IPS-NIHi7 (cell line): ENCODE measurements around the gene GPRIN3.

Experiments used
- DNase-seq: peaks from one replicate; pipeline ENCODE4 v3.0.0; 2012; ENCODE audit warnings: mixed read lengths; ENCODE audit errors: extremely low spot score

Gene GPRIN3

DNA sequence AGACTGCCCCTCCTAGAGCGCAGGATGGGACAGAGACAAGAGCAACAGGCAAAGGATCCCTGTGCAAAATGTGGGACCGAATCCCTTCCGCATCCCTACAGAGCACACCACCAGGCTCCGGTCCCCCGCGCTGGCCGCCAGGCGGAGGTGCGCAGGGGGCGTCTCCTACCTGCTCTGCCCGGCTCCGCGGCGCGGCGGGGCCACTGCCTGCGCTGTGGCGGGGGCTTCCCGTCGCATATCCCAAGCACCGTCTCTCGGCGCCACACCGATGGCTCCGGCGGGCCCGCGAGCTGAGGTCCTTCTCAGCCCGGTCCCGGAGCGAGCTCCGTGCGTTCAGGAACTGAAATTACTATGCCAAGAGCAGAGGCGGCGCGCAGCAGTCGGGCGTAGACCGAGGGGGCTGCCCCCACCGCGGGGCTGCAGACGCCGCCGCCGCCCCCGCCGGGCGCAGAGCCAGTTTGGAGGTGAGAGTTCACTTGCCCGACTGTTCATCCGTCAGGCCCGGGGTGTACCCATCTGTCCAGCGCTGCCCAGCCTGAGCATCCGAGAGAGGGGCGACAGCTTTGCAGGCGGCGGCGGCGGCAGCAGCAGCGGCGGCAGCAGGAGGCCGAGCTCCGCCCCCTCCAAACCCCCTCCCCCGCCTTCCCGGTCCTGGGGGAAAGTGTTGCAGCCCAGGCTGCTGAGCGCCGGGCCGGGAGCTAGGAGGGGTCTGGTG lies at the start of gene GPRIN3:
TSS of gene GPRIN3 (minus strand) at position 355 of the 715 bp plus-strand sequence. CDS start 57,690 bp downstream, outside the sequence.
- peak; percentile 78 for DNase-seq

DNA sequence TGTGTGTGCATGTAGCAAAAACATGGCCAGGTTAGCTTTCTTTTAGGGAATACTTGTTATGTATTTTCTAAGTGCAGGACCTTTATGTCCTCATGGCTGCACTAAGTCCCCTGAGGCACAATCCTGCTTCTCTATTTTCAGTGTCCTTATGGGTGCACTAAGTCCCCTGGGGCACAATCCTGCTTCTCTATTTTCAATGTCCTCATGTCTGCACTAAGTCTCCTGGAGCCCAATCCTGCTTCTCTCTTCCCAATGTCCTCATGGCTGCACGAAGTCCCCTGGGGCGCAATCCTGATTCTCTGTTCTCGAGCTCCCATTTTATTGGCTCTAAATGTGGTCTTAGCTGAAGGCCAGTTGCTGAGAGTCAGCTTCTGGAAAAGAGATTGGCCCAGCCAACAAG lies 49.7 kb upstream of the GPRIN3 start:
- no peak for DNase-seq

DNA sequence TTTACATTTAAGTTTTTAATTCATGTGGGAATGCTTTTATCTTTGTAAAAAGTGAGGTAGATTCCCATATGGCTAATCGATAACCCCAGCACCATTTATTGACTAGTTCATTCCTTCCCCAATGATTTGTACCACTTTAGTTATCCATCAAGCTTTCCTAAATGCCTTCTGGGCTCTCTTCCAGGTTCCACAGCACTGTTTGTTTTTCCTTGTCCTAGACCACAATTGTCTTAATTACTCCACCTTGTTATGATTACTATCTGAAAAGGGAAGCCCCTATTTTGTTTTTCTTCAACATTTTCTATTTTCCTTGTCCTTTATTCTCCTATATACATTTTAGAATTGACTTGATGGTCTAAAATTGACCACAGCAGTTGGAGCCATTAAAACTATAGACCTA lies 48.5 kb upstream of the GPRIN3 start:
- no peak for DNase-seq

DNA sequence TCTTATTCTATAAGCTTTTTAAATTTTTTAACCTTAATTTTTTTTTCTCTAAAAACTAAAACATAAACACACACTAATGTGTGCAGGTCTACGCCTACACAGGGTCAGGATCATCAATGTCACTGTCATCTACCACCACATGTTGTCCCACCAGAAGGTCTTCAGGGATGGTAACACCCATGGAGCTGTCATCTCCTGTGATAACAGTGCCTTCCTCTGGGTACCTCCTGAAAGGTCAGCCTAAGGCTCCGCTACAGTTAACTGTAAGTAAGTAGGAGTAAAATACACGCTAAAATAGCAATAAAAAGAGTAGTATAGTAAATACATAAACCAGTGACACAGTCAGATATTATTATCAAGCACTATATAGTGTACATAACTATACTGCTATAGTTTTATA lies 45.9 kb upstream of the GPRIN3 start:
- no peak for DNase-seq

DNA sequence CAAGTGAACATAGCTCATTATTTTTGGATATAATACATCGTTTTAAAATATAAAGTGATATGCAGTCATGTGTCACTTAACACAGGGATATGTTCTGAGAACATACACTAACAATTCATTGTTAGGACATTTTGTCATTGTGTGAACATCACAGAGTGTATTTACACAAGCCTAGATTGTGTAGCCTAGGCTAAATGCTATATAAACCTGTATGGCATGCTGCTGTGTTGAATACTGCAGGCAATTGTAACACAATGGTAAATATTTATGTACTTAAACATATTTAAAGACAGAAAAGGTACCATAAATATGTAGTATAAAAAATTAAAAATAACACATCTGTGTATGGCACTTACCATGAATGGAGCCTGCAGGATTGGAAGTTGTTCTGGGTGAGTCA lies 44.9 kb upstream of the GPRIN3 start:
- DNase-seq: no peak

DNA sequence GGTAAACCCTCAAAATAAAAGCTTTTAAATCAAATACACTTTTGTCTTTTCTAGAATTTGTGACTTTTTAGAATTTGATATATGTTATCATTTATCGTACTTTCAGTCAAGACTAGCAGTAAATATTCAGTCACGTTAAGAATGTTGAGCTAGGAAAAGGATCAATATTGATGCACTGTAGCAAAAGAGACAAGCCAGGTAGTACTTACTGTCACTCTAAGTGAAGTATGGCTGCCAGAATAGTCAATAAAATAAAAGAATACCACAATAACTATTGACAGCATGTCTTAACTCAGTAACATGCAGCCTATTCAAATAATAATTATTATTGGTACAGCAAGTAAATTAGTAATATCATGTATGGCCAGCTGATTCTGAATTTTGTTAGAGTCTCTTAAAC lies 43.6 kb upstream of the GPRIN3 start:
- no peak for DNase-seq

DNA sequence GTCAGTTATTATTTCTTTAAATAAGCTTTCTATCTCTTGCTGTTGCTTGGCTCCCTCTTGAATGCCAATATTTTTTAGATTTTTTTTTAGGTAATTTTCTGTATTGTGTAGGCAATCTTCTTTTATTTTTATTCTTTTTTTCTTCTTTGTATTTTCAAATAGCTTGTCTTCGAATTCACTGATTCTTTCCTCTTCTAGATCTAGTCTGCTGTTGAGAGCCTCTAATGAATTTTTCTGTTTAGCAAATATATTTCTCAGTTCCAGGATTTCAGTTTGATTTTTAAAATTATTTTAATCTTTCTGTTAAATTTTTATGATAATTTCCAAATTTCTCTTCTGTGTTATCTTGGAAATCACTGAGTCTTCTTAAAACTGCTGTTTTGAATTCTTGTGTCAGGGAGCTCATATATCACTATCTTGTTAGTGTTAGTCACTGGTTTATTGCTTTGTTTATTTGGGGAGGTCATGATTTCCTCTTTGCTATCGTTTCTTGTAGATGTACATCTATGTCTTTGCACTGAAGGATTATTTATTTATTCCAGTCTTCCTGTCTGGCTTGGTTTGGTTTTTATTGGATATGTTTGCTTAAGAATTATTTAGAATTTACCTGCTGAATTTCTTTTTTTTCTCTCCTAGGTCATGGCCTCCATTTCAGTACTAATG lies 39.9 kb upstream of the GPRIN3 start:
- no peak for DNase-seq

DNA sequence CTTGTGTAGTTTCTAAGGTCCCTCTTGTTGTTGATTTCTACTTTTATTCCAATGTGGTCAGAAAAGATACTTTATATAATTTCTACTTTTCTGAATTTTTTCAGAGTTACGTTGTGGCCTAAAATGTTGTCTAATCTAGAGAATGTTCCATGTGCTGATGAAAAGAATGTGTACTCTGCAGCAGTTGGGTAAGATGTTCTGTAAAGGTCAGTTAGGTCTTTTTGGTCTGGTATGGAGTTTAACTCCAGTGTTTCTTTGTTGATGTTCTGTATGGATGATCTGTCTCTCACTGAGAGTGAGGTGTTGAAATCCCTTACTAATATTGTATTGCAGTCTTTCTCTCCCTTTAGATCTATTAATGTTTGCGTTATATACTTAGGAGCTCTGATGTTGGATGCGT lies 37.0 kb upstream of the GPRIN3 start:
- no peak for DNase-seq

DNA sequence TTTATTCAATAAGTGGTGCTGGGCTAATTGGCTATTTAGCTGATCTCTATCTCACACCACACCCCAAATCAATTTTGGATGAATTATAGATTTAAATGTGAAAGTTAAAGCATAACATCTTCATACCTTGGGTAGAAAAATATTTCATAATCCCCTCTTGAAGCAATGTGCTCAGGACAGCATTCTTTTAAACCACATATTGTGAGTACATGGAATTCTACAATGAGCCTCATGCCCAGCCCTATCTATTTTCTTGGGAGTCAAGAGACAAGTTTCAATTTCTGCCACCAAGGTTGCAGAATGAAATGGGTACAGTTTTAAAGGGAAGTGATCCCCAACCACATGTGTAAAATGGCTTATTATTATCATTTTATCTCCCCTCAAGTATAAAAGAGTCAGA lies 30.6 kb upstream of the GPRIN3 start:
- DNase-seq: no peak

DNA sequence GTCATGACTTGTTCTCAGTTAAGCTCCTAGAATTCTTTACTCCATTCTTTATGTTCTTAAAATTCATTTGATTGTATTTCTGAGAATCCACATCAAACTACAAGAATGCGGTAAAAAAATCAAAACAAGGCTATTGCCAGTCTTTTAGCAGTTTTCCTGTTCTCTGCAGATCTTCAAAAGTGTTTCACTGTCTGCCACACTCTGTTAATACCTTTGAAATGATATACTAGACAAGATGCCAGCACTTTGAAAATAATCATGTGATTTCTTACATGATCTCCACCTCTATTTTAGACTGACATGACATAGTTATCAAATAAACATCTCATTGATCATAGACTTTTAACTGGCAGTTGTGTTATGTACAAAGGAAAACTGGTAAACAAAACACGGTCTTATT lies 30.1 kb upstream of the GPRIN3 start:
- no peak for DNase-seq

DNA sequence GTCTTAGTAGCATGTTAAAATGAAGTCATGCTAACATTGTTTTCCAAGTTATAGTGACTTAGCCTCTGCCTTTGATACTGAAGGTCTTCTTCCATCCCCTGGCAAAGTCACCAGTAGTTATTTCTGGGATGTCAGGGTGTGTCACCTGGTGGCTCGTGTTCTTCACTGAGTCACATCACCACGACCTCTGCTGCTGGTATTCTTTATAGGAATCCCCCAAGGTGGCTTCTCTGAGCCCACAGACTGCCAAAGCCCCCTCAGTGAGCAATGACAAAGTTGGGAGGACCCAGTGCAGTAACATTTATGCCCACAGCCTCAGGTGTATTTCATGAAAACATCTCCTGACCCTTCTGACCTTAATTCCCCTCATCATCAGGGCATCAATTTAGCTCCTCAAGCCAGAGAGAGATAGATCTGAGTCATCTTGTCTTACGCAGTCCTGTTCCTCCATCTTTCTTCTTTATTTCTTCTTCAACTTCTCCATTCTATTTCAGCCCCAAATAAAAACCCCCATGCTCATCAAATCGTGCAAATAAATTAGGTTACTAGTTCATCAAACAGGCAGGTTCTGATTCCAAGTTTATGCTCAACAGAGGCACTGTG lies 29.3 kb upstream of the GPRIN3 start:
- DNase-seq: no peak

DNA sequence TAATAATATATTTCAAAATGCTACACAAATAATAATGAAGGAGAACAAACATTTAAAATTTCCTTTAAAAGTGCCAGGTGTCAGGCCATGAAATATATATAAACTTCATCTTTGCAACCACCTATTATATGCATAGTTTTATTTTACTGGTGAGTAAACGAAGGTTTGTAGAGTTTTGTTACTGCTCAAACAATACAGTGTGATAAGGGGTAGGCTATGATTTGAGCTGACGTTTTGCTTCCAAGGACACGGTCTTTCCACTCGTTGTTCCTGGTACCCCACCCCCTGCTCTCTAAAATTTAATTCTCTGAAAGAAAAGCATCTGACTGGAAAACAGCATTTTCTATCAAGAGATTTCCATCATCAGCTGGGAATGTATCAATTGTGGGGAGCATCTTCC lies 27.2 kb upstream of the GPRIN3 start:
- DNase-seq: no peak

DNA sequence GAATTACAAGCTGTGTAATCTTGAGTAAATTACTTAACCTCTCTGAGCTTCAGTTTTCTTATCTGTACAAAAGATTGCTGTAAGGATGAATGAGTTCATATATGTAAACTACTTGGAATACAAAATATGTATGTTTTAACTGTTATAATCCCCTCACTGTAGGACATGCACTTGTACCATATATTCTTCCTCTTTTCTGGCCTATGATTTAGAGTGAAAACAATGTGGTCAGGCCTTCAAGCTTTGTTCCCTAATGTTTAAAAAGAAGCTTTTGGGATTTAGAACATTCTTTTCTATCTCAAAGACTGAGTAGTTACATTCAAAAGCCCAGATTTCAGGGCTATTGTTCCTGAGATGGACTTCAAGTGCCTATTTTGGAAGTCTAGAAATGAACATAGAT lies 26.7 kb upstream of the GPRIN3 start:
- no peak for DNase-seq

DNA sequence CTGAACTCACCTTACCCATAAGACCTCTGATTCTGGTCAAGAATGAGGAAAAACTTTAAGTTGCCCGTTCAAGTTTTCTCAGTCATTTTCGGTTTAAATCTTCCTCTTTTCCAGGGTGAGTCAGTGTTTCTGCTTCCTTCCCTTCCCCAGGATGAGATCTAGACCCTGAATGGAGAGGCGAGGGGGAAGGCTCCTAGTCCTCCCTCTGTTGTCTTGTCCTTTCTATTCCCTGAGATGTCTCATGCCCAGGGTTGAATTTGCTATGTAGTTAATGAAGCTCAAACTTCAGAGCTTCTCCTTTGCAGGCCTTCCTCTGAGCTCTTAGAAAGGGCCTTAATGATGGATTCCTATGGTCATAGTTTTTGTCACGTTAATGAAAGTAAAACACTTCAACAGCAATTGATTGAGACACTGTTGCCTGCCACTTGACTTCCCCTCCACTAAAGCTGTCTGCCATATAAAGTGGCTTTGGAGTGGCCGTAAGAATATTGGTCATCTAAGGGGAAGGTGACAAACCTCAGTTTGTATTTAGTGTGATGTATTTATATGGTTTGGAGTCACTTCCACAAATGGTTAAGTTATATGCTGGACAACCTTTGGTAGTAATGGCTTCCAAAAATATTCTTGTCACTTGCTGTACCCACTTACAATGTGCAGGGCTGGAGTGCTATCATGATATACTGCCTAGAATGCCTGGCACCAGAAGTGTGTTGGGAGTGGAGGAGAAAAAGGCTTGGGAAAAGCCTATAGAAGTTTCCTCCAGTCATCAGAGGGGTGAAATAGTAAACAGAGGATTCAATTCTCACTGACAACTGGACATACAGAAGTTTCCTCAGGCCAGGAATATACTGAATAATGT lies 24.3 kb upstream of the GPRIN3 start:
- no peak for DNase-seq

DNA sequence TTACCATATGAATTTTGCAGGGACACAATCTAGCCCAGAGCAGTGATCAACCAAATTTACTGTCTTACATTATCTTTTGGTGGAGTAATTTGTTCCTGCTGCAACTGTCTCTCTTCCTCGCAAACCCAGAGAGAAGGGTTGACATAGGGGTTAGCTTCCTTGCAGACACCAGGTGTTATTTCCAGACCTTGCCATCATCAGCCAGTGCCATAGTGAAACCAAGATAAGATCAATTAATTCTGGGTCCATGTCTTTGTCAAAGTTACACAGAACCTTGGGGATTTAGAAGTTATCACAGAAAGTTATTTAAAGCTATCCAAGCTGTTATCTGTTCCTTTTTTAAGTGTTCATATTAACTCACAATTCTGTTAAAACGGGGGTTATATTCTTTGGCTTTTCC lies 23.6 kb upstream of the GPRIN3 start:
- no peak for DNase-seq

DNA sequence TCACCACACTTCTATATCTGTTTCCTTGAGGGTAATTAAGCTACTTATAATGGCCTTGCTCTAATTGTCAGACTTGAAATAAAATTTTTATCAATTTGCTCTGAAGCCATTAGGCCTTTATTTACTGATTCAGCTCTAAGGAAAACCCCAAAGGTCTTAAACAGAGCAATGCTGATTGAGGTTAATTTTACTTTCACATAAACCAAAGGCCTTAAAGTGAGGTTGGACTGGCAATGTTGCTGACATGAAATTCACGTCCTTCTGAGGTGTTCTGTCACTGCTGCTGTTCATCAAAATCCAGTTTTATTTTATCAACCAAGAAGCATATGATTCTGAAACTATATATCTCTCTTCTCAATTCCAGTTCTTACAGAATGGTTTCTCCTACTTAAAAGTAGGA lies 21.7 kb upstream of the GPRIN3 start:
- no peak for DNase-seq

DNA sequence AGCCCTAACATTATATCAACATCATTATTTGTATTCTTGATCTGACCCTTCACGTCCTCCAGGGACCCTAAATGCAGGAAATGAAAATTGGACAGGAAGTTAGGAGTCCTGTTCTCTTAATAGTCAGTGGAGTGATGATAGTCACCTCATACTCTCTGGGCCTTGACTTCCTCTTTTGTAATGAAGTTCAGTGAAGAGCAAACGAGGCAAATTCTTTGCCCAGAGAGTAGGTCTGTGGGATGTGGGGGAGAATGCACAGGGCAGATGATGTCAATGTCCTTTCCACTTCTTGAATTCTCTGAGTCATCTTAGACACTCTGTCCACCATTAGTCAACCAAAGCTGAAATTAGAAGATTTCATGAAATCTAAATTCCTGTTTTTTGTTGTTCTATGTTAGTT lies 17.1 kb upstream of the GPRIN3 start:
- no peak for DNase-seq

DNA sequence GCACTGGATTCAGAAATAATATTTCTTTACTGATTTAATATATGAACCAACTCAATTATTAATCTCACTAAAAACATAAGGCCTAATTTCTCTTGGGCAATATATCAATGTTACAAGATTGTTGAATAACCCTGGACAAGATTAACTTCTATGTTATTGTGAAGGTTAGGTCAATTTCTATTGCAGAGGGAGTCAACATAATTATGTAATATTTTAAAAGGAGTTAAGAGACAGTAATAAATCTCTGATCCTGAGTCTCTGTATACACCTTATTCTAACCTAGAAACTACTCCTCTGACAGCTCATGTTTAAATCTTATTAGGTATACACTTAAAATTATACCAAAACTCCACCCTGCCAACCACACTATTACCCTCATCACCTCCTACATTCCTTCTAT lies 15.1 kb upstream of the GPRIN3 start:
- no peak for DNase-seq

DNA sequence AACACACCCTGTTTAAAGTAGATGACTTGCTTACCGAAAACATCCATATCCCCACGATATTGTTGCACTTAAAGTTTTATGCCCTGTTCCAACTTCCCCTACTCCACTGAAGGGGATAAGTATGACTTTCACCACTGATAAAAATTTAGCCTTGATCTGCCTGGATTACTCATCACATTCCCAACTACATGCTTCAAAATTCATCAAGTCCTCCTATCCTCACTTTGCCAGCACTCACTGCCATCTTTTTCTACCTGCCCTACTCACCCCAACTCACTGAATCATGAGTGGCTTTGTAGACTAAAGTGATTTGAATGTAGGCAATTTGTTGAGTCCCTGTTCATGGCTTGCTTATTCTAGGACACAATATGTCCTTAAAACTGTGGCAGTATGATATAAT lies 12.2 kb upstream of the GPRIN3 start:
- DNase-seq: no peak

DNA sequence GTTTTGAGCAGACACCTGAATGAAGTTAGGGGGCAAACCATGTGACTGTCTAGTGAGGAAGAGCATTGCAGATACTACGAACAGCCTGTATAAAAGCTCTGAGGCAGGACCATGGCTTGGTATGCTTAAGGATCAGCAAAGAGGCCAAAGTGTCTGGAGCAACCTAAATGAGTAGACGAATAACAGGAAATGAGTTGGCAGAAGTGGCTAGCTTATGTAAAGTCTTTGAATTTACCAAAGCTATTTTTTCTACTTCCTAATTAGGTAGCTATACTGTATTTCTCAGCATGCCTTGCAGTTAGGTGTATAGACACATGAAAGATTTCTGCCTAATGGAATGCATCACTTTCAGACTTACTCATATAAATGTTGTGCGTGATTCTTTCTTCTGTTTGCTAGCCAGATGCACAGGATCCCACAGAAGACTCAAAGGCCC lies 9.3 kb upstream of the GPRIN3 start:
- no peak for DNase-seq

DNA sequence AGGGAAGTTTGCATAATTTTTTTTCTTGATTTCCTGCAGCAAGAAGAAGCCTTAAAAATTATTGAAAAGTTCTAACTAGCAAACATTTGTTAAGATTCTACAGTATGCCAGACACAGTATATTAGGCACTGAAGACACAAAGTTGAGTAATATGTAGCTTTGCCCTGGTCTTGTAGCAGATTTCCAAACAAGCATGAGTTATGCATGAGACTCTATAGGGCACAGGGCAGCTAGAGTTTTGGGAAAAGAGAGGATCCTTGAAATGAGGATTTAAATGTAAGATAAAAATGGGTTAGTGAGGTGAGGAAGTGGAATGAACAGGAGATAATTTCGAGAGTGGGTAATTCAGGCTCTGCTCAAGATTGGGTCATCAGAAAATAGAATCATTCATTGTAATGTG lies 8.6 kb upstream of the GPRIN3 start:
- no peak for DNase-seq

DNA sequence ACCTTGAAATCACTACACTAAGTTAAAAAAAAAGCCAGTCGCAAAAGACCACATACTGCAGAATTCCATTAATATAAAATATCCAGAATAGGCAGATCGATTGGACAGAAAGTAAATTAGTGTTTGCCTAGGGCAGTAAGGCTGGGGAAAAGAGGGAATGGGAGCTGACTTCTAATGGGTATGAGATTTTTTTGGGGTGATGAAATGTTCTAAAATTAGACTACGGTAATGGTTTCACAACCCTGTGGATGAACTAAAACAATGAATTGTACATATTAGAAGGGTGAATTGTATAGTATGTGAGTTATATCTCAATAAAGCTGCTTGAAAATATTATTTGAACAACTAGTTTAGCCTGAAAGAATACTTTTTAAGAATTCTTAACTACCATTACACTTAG lies 6.7 kb upstream of the GPRIN3 start:
- no peak for DNase-seq
